Measurements from ENCODE around the gene DOK5.
A peak's percentile ranks its signal among the peaks of the same experiment; 100 is the strongest.

DOK5 gene

DNA sequence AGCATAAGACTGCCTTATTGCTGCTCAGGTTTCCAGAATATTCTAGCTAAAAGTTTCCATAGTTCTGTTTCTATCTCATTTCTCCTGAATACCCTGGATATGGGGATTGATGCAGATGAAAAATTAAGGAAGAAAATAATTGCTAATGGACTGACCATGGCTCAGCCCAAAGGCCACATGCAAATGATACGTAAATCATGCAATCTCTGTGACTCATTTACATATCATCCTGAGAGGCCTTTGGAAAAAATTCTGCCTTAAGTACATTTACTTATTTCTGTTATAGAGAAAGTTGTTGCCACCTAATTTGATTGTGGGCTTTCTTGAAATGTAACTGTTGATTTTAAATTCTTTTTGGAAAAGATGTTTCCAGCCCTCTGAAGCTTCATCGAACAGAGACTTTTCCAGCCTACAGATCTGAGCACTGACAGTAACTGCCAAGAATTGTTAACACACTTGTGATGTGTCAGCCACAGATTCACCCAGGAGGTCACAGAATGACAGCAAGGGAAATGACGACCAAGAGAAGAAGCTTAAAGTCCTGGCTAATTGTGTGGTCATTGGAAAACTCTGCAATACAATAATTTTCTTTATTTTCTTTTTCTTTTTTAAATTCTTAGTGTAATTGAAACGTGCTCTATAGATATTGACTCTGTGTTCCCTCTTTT, 174.8 kb downstream of the DOK5 start:
- DNase-seq, result no peak

DNA sequence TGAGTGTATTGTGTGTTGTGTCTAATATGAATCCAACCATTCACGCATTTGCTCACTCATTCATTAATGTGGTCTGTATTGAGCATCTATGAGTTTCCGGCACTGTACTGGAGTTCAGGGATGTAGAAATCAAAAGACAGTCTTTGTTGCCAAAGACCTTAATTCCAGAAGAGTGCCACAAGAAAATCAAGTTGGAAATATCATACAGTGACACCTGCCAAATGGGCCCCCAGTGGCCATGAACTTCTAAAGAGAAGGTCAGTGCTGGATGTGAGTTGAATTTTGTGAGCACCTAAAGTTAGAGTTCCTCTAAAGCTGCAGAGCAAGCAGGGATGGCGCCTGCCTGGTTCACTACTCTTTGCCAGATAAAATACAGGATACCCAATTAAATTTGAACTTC, 175.9 kb downstream of the DOK5 start:
- no peak for DNase-seq

DNA sequence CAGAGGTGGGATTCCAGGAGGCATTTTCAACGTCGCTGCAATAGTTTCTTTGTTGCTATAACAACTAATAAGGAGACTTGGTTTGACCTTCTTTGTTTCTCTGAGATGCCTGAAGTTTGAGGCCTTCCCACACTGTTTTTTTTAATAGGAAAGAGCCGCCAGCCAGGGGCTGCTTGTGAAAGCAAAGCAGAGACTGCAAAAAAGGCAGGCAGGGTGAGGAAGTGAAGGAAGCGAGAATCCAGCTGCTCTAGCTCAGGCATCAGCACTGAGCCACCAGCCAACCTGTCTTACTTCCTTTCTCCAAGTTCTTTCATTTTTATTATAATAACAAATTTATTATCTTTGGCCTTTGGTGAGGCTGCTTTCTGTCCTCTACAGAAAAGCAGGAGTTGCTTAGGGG, 179.1 kb downstream of the DOK5 start:
- no peak for DNase-seq

DNA sequence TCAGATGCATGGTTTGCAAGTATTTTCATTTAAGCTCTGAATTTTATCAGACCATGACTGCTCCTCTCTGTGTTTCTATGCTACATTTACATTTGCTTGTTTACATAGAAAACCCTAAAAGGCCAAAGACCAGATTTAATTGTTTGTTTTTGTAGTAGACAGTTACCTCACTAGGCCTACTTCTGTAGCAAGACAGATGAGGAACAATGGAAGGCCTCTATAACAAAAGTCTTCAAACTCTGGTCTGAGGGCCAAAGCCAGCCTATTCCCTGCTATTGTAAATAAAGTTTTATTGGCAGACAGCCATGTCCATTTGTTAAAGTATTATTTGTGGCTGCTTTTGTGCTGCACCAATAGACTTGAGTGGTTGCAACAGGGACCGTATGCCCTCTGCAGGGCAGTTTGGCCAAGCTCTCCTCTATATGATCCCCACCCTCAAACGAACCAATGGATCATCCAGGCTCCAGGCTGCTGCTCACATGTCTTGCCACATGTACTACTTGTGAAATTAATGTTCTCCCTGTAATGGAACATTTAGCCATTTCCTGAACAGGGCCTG, 182.0 kb downstream of the DOK5 start:
- DNase-seq, result no peak

DNA sequence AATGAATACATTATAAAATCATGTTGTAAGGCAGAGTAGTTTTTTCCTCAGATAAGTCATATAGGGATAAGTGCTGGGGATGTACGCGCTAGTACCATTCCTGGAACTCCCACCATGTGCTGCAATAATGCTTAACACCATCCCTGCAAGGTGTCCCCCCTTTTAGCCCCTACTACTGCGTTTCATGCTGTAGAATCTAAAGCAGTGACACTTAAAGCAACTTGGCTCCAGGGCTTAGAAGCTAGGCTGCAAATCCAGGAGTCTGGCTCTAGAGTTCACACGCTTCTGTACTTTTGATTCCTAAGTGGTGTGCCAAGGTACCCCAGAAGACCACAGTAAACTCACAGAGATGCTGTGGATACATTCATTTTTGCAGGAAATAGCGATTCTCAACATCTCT, 183.1 kb downstream of the DOK5 start:
- no peak for DNase-seq

DNA sequence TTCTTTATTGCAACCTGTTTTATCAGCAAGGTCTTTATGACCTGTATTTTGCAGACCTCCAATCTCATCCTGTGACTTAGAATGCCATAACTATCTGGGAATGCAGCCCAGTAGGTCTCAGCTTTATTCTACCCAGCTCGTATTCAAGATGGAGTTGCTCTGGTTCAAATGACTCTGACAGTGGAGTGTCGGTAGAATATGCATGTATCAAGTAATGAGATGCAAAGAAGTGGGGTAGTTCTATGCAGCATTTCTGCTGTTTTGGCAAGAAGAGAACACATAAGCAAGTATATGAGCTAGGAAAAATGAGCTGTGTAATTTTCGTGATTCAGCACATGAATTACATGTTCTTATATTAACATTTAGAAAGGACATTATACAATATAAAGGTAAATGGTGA, 185.9 kb downstream of the DOK5 start:
- DNase-seq, result no peak

DNA sequence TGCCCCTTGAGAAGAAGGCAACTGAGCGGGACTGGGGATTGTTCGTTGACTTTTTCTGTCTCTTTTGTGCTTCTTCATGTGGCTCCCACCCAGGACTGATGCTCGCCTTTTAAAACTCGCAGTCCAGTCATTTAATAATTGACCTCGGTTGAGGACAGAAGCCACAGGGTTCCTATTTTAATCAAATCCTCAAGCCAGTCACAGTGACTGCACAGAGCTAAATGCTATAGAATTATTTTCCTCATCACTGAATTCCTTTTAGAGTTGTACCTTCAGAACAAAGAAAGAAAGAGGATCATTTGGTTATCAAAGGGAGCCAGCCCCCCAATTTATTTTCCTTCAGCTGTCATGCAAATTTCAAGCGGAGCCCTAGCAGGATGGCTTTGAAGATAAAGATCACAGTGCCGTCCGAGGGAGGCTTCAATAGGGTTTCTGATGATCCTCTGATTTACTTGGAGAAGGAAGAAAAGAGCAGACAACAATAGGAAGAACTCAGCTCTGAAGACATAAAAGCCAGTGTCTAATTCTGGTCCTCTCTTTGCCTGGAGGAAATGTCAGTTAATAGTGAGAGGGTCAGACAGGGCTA, 186.6 kb downstream of the DOK5 start:
- DNase-seq, result no peak

DNA sequence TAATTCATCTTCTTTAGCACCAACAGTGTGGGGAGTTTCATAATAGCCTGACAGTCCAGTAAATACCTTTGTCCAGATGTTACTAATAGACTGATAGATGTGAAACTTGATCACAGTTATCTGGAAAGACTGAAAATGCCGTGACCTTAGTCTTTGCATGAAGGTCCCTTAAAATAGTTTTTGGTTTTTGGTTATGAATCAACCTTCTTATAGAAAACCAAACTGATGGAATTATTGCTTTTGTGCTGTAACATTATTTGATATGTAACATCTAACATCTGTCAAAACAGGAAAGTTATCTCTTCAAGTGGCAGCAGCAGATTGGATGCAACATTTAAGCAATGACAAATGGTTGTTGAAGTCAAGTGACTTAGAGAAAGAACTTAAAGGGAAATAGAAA, 190.4 kb downstream of the DOK5 start:
- DNase-seq, result no peak

DNA sequence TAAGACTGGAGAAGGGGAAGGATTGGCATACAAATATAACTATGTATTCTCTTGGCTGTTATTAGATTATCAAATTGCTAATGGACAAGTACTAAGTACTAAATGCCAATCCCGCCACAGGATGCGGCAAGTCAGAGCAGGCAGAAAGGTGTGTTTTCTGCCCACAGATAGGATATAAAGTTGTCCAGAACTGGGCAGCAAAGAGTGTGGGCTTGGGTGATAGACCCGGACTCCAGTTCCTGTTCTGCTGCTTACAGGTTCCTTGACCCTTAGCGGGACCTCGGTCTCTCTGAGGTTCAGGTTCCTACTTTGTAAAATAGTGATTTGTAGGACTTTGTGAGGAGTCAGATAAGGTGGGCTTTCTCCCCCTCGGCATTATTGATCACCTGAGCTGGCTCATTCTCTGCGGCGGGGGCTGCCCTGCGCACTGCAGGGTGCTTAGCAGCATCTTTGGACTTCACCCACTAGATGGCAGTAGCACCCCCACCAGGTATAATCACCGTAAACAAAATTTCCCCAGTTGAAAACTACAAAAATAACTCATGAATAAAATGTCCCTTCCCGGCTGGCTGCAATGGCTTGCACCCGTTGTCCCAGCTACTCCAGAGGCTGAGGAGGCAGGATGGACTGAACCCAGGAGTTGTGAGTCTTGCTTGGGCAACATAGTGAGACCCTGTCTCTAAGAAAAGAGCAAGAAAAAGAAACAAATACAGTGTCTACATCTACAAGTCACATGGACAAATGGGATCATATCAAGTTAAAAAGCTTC, 193.1 kb downstream of the DOK5 start:
- DNase-seq, result peak; percentile 8

DNA sequence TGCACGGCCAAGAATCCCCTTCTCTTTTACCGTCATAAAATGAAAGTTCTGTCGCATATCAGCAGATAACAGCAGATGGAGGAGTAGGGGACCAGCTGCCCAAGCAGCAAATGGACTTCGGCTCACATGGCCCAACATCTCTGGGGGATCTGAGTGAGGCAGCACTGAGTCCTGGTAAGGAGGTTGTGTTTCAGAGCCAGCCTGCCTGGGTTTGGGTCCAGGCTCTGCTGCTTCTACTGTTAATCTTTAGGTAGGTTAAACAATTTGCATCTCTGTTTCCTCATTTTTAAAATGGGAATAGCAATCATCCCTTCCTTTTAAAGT, 193.6 kb downstream of the DOK5 start:
- DNase-seq, result no peak

DNA sequence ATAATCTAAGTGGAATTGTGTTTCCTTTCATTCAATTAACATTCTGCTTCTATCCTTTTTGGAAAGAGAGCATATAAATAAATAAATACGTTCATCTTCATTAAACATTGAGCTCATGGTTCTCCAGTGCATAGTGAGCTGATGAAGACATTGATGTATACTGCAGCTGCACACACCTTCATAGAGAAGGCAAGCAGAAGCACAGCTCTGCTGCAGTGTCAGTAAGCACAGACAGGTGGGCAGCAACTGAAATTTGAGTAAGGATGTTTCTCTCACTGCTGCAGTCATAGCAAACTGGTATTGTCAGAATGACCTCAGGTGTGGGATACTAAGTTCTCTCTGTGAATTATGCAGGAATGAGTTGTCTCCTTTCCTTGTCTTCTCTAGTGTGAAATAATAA, 202.9 kb downstream of the DOK5 start:
- no peak for DNase-seq

DNA sequence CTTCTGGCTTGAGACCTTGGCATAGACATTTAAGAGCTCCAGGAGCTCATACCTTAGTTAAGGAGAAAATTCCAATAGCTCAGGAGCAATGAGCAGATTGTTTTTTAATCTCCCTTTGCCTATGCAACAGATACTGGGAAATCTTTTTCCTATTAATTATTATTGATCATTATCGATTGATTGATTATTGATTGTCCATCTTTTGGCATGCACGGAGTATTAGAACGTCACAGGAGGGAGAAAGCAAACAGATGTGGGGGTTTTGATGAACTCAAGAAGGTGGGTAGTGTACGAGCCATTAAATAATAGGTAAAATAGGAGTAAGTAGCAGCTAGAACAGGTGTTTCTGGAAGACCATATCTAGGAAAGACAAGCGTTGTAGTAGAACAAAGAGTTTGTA, 205.0 kb downstream of the DOK5 start:
- no peak for DNase-seq

DNA sequence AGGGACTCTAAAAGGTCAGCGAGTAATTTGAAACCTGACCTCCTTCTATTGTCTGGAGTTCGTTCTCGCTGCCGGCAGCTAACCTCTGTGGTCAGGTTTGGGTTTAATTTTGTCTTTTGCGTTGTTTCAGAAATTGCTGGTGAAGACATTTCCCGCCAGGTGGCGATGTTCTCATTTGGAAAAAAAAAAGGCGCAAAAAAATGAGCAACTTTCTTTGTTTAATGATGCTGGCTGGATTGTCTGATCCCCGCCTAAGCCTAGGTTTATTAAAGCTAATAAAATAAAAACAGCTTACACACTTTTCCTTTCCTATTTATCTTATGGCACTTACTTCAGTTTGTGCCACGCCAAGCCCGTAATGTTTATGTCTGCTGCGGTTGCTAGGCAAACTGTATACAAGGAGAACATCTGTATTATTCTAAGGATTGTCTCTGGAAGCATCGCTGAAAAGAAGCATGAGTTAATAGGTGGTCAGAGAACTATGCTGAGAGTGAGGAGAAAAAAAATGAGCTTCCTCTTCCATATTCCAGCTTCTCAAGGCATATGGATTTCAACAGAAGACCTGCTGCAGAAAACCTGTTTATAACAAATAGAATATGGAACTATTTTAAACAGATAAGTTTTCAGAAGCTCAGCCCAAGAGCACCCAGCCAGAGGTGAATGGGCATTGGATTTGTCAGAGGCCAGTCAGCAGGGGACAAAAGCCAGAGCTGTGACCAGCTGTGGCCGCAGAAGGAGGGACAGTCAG, 205.7 kb downstream of the DOK5 start:
- DNase-seq, result no peak

DNA sequence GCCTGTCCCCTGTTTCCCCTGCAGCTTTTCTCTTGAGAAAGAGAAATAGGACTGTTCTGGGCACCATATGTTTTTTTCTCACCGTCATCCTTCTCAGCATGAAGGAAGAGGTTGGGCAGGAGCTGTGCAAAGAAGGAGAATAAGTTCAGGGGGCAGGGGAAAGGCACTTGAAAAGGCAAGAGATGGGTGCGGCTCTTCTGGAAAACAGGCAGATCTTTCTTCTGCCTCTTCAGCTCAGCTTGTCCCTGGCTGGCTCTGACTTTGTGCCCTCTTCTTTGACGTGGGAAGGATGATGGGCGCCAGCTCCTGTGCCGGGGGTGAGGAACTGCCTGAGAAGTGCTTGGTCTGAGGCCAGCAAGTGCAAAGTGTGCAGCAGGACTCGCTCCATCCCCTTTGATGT, 206.5 kb downstream of the DOK5 start:
- no peak for DNase-seq

DNA sequence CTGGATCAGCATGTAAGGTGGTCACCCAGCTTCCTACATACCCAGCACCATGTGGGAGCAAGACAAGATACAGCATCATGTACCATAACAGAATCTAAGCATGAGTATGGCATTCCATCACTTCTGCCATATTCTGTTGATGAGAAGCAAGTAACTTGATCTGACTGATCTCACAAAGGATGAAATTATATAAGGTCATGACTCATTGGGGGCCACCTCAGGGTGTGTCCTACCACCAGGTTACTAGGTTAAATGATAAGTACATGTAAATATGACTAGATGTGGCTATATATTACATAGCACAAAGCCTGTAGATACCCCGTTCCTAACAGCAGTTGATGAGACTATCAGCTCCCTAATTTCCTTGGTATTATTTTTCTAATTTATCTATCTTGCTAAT, 213.1 kb downstream of the DOK5 start:
- no peak for DNase-seq

DNA sequence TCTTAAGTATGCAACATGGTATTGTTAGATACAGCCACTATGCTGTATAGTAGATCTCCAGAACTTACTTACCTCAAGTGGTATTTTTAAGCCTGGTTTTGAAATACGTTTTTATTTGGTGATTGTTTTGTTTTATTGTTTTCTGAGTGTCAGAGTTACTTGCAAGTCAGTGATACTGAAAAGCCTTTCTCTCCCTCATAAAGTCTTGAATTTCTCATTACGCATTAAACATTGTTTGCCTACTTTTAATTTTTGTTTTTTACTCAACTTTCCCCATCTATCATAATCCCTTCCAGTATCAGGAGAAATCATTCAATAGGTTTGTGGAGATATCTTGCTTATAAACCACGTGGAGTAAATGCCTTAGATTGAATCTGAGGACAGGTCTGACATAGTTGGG, 214.9 kb downstream of the DOK5 start:
- DNase-seq, result no peak

DNA sequence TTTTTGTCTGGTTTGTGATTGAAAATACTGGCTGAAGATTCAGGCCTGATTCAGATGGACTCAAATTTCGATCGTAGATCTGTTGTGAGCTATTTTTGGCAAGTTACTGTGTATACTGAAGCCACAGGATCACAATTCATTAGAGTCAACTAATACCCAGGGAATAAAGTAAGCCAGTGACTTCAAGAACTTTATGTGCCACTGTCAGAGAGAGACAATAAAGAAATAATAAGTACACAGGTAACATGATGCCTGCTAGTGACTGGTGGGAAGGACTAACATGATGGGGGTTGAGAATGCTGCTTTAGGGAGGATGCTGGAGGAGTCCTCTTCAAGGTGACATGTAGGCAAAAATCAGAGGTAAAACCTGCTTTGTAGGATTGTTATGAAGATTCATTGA, 215.9 kb downstream of the DOK5 start:
- DNase-seq, result no peak

DNA sequence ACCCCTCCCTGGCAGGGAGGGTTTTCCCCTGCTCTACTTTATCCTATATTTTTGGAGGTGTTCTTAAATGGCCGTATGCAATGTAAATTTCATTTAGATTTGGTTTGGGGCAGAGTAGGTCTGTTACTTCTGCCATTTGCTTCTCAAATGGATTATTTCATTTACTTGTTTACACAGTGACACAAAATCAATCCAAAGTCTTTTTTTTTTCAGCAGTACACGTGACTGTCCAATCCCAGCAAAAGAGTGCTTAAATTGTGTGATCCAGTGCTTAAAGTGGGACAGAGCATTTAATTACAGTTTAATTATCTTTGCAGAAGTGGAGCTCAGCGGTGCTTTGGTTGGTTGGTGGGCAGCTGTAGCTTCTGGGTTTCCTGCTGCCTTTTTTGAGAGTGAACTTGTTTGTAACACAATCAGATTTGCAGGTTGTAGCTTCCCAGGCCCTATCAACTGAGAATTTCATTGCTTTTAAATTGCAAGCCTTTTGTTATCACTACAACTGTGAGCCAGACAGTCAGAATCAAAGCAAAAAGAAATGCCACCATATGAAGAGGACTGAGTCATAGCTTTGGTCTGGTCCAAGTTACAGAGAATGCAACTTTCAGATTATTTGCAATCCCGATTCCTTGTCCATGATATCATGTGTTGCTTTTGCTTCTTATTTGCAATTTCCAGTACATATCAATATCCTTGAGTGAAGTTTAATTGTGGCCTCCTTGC, 216.9 kb downstream of the DOK5 start:
- DNase-seq, result no peak

DNA sequence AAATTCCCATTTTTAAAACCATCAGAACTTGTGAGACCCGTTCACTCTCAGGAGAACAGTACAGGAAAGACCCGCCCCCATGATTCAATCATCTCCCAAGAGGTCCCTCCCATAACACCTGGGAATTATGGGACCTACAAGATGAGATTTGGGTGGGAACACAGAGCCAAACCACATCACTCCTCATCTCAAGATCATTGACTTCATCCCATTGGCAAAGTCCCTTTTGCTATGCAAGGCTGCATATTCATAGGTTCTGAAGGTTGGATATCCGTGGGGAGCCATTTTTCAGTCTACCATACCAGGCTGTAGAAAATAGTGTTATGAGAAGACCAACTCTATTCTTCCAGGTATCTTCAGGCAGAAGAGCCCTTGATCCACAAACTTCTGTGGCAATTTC, 219.1 kb downstream of the DOK5 start:
- DNase-seq, result no peak

DNA sequence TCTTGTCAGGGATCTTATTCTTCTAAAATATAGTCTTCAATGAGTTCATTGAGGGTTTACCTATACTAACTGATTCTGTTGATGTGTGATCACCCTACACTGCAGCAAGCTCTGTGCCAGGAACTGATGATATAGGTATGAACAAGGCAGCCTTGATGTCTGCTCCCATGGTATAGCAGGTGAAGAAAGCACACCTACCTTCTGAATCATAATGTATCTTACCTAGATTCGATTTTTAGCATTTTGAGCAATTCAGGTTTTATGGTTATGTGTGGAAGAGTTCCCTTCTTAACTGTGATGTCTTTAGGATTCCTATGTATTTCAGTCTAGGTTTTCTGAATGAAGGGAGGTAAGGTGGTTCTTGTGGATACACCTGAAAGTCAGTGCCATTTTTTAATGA, 223.0 kb downstream of the DOK5 start:
- no peak for DNase-seq

Measured in CD4-positive, alpha-beta T cell treated with Interleukin-21 for 1 hour (primary cell).